Ishikawa (cell line): ENCODE results near the gene LGI4.

Source experiments
- CEBPB ChIP-seq: IDR thresholded peaks from 2 replicates; pipeline ENCODE4 v1.6.1; 2012
- CREB1 ChIP-seq: IDR thresholded peaks from 2 replicates; pipeline ENCODE4 v1.6.1; 2012; ENCODE audit warnings: low read depth
- EGR1 ChIP-seq: IDR thresholded peaks from 2 replicates; pipeline ENCODE4 v1.6.1; 2012
- EP300 ChIP-seq: IDR thresholded peaks from 2 replicates; pipeline ENCODE4 v1.6.1; 2012; ENCODE audit warnings: borderline replicate concordance
- FOXM1 ChIP-seq: IDR thresholded peaks from 2 replicates; pipeline ENCODE4 v1.6.1; 2012; ENCODE audit warnings: low read depth, borderline replicate concordance
- MAX ChIP-seq: IDR thresholded peaks from 2 replicates; pipeline ENCODE4 v1.6.1; 2012
- NFIC ChIP-seq: IDR thresholded peaks from 2 replicates; pipeline ENCODE4 v1.6.1; 2012
- RAD21 ChIP-seq: IDR thresholded peaks from 2 replicates; pipeline ENCODE4 v1.6.1; 2012; ENCODE audit warnings: low read depth
- TAF1 ChIP-seq: IDR thresholded peaks from 2 replicates; pipeline ENCODE4 v1.6.1; 2012; ENCODE audit warnings: low read depth, mild to moderate bottlenecking
- TCF12 ChIP-seq: IDR thresholded peaks from 2 replicates; pipeline ENCODE4 v1.6.1; 2012; ENCODE audit warnings: low read depth
- TEAD4 ChIP-seq: IDR thresholded peaks from 2 replicates; pipeline ENCODE4 v1.6.1; 2012
- USF1 ChIP-seq: IDR thresholded peaks from 2 replicates; pipeline ENCODE4 v1.6.1; 2012
- YY1 ChIP-seq: IDR thresholded peaks from 2 replicates; pipeline ENCODE4 v1.6.1; 2012; ENCODE audit warnings: low read depth
- ZBTB7A ChIP-seq: IDR thresholded peaks from 2 replicates; pipeline ENCODE4 v1.6.1; 2012; ENCODE audit warnings: low read depth
- TF ChIP-seq, protein P1 (sequence below): IDR thresholded peaks from 2 replicates; pipeline ENCODE4 v1.6.1; 2012; ENCODE audit warnings: low read depth, mild to moderate bottlenecking

LGI4 gene

GRCh38 chr19:35110974-35111373, 23.9 kb downstream of the LGI4 start:
- TF ChIP-seq USF1 (no peak), FOXM1 (no peak), MAX (no peak), YY1 (no peak)

DNA sequence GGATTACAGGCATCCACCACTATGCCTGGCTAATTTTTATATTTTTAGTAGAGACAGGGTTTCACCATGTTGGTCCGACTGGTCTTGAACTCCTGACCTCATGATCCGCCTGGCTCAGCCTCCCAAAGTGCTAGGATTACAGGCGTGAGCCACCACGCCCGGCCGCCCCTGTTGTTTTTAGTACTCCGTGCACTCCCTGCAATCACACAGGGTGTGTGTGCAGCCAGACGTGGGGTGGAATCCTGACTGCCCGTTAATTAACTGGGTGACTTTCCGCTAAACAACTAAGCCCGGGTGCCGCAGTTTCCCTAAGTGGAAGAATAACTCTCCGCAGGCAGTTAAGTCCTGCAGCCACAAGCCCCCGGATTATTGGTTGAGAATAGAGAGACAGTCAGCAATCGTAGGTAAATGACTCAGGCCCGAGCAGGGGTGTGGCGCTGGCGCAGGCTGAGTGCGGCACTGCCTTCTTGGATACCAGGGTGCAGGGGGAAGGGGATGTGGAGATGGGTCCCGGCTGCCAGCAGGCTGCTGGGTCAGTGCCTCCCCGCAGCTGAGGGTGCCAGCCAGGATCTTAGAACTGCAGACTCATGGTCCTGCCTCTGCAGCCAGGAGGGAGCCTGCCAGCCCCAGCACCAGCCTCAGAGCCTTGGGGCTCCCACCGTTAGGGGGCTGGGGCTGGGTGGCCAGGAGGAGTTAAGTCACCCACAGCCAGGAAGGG, 25.3 kb downstream of the LGI4 start:
- TF ChIP-seq RAD21 (no peak), NFIC (no peak), CEBPB (no peak), FOXM1 (no peak), EP300 (no peak), USF1 (no peak), TAF1 (no peak), EGR1 (no peak), YY1 (no peak), TCF12 (no peak), TEAD4 (no peak), MAX (no peak), ZBTB7A (no peak), CREB1 (no peak)
- TF ChIP-seq, protein P1, sequence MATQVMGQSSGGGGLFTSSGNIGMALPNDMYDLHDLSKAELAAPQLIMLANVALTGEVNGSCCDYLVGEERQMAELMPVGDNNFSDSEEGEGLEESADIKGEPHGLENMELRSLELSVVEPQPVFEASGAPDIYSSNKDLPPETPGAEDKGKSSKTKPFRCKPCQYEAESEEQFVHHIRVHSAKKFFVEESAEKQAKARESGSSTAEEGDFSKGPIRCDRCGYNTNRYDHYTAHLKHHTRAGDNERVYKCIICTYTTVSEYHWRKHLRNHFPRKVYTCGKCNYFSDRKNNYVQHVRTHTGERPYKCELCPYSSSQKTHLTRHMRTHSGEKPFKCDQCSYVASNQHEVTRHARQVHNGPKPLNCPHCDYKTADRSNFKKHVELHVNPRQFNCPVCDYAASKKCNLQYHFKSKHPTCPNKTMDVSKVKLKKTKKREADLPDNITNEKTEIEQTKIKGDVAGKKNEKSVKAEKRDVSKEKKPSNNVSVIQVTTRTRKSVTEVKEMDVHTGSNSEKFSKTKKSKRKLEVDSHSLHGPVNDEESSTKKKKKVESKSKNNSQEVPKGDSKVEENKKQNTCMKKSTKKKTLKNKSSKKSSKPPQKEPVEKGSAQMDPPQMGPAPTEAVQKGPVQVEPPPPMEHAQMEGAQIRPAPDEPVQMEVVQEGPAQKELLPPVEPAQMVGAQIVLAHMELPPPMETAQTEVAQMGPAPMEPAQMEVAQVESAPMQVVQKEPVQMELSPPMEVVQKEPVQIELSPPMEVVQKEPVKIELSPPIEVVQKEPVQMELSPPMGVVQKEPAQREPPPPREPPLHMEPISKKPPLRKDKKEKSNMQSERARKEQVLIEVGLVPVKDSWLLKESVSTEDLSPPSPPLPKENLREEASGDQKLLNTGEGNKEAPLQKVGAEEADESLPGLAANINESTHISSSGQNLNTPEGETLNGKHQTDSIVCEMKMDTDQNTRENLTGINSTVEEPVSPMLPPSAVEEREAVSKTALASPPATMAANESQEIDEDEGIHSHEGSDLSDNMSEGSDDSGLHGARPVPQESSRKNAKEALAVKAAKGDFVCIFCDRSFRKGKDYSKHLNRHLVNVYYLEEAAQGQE, result no peak

DNA sequence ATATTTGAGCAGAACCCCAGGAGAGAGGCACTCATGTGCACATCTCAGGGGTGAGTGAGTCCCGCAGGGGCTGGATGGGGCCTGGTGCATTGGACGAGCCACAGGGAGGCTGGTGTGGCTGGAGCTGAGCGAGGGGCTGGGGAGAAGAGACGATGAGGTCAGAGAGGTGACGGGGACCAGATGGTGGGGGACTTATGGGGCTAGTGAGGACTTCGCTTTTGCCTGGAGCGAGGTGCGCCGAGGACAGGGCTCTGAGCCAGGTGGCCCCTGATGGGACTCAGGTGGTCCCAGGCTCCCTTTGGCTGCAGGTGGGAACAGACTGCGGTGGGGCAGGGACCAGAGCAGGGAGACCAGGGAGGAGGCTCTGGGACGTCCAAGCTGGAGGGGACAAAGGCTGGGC, 26.1 kb downstream of the LGI4 start:
- TF ChIP-seq RAD21, result no peak
- no peak for TF ChIP-seq TCF12
- TF ChIP-seq CEBPB, result no peak
- TF ChIP-seq YY1, result no peak
- TF ChIP-seq MAX, result no peak
- TF ChIP-seq NFIC, result no peak
- no peak for TF ChIP-seq TEAD4
- TF ChIP-seq USF1, result no peak
- TF ChIP-seq, protein P1, result no peak
- TF ChIP-seq ZBTB7A, result no peak

- TF ChIP-seq NFIC (no peak), YY1 (no peak), USF1 (no peak), TEAD4 (no peak), MAX (no peak), CEBPB (no peak), ZBTB7A (no peak), TAF1 (no peak), EP300 (no peak), FOXM1 (no peak), CREB1 (no peak), TCF12 (no peak), EGR1 (no peak), RAD21 (no peak)
- TF ChIP-seq, protein P1, result no peak
These were observed 27.3 kb downstream of the LGI4 start for GRCh38 chr19:35107545-35107944.
